Activated CD4-positive, CD25-positive, alpha-beta regulatory T cell (primary cell): Measurements from ENCODE around the gene RAP1B.
A peak's percentile ranks its signal among the peaks of the same experiment; 100 is the strongest.

ENCODE experiments used
- DNase-seq, 4 experiments: peaks; one replicate each; lab custom pipeline; 2025; lab: John Stamatoyannopoulos, UW

The RAP1B gene

GRCh38 chr12:68610370-68611093 is at the start of gene RAP1B:
RAP1B (plus strand) TSS chr12:68610899; CDS start chr12:68648725, 37,826 bp downstream.
- DNase-seq = peak; percentile 70 to 83 (median 77)

DNA sequence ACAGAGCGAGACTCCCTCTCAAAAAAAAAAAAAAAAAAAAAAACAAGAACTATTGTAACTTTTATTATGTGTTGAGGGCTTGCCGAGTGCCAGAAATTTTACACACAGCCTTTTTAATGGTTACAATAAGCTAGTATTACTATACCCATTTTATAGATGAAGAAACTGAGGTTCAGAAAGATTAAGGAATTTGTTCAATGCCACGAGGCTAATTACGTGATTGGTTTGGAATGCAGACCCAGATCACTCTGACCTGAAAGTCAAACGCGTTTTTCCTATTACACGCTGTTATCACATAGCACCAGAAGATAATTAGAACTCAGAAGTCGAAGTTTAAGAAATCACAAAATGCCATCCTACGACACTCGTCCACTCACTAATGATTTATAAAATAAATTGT is 48.9 kb upstream of the RAP1B start:
- no peak for DNase-seq

- DNase-seq = no peak
These were observed 46.5 kb upstream of the RAP1B start for GRCh38 chr12:68564166-68564565.

GRCh38 chr12:68565391-68565903 is 45.3 kb upstream of the RAP1B start:
- no peak for DNase-seq

DNA sequence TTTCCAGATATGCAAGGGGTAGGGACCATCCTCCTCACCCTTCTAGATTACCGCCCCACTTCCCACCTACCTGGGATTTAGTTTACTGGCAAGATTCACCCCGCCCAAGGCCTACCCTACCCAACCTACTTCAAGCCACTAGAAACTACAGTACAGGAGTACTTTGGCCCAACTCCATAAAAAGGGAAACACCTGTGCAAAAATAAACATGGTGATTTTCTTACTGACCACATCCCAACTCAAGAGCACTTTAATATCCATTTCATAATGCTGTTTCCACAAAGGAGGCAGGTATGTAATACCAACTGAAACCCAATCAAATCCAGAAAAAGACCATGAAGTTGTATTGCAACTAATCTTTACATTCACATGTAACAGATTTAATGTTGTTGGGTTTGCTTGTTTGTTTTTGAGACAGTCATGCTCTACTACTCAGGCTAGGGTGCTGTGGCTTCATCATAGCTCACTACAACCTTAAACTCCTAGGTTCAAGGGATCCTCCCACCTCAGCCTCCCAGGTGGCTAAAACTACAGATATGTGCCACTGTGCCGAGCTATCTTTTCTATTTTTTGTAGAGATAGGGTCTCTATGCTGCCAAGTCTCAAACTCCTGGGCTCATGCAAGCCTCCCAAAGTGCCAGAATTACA is 41.7 kb upstream of the RAP1B start:
- DNase-seq = no peak

- no peak for DNase-seq
These were observed 38.0 kb upstream of the RAP1B start for GRCh38 chr12:68572661-68573060.

DNA sequence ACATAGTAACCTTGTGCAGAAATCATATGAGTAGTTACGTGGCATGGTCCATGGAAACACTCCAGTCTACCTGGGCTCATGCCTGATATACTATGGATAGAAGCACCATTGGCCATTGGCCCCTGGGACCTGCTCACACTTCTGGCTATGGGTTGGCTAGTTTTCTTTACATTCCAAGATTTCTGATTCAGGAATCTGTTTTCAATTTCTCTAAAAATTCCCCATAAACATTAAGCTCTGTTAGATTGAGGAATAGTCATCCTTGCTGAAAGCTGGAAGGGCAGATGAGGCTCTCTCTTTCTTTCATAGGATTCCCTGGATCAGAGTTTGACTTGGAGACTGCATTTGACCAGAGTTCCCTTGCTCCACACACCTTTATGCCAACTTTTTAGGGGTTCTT is 37.3 kb upstream of the RAP1B start:
- no peak for DNase-seq

- no peak for DNase-seq
These were observed 32.8 kb upstream of the RAP1B start for GRCh38 chr12:68577949-68578348.

GRCh38 chr12:68578765-68579164 is 31.9 kb upstream of the RAP1B start:
- DNase-seq = no peak

DNA sequence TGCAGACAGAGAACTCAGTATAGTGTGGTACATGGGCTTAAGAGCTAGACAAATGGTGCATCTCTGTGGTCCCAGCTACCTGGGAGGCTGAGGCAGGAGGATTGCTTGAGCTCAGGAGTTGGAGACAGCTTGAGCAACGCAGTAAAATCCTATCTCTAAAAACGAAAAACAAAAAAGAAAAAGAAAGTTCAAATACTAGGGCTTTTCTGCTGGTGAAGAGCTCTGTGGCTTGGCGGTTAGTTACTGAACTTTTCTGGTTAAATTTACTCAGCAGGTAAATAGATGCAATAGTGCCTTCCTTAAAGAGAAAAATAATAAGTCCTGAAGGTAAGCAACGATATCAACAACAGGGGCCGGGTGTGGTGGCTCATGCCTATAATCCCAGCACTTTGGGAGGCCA is 31.4 kb upstream of the RAP1B start:
- no peak for DNase-seq

DNA sequence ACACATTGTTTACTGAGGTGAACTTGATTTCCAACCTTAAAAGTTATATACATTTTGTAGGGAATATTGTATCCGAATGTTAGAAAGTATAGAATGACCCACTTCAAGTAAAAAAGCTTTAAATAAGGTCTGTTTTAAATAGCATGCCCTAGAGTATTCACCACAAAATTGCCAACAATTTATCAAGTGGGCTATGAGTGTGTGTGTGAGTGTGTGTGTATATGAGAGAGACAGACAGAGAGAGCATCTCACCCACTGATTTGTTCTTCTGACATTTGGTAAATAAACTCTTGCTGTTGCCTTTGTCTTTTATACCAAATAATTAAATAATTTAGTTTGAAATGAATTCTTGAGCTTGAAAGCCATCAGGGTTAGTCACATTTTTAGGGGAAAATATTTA is 29.8 kb upstream of the RAP1B start:
- no peak for DNase-seq

GRCh38 chr12:68581926-68582325 is 28.8 kb upstream of the RAP1B start:
- no peak for DNase-seq

- DNase-seq = no peak
These were observed 24.7 kb upstream of the RAP1B start for GRCh38 chr12:68585966-68586365.

DNA sequence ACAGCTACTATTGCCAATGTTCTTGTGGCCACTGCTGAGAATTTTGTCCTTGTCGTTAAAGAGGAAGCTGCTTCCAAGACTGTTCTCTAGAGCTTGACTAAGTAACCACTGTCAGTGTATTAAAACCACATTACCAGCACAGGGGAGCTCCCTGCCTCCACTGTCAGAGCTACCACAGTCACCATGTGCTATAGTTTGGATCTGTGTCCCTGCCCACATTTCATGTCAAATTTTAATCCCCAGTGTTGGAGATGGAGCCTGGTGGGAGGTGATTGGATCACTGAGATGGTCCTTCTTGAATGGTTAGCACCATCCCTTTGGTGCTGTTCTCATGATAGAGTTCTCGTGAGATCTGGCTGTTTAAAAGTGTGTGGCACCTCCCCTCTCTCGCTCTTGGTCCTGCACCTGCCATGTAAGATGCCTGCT is 23.2 kb upstream of the RAP1B start:
- no peak for DNase-seq

GRCh38 chr12:68589194-68589593 is 21.5 kb upstream of the RAP1B start:
- DNase-seq = no peak

- DNase-seq = no peak
These were observed 18.8 kb upstream of the RAP1B start for GRCh38 chr12:68591734-68592418.

- DNase-seq = no peak
These were observed 15.5 kb upstream of the RAP1B start for GRCh38 chr12:68595241-68595640.

DNA sequence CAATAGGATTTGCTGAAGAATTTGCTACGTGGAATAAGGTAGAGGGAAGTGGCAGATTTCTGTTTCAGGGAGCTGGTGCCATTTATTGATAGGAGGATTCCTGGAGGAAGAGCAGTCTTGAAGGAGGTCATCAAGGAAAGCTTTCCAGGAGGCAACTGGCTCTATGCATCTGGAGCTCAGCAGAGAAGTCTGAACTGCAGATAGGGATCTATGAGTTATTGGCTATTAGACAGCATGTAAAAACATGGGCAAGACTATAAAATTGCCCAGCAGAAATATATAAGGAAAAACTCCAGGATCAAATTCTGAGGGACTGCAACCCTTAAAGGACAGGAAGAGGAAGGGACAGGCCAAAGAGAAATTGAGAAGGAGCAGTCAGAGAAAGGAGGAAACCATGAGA is 8.9 kb upstream of the RAP1B start:
- DNase-seq = no peak

- DNase-seq = no peak
These were observed 8.0 kb upstream of the RAP1B start for GRCh38 chr12:68602720-68603119.

GRCh38 chr12:68608191-68608590 is 2.5 kb upstream of the RAP1B start:
- no peak for DNase-seq

- DNase-seq = no peak
These were observed 715 bp upstream of the RAP1B start for GRCh38 chr12:68609998-68610369.

GRCh38 chr12:68611094-68611805 is 551 bp downstream of the RAP1B start:
- peak in 3 of 4 experiments; percentile 18 to 42 (median 25) for DNase-seq
